Suprapubic skin (tissue), 3 donors: ENCODE data around the gene PFDN6.

Experiments used
- POLR2A ChIP-seq, 2 donors: fragments of 450-650 bp; IDR thresholded peaks; one replicate each; pipeline ENCODE4 v1.6.1; 2017; ENCODE audit warnings: antibody characterized with exemption in 2 of 2, mild to moderate bottlenecking in 2 of 2, moderate library complexity in 2 of 2
- TF ChIP-seq, protein P1 (sequence below), 2 donors: fragments of 200-600 bp in 1 of 2; fragments of 450-650 bp in 1 of 2; sonication (generic) in 1 of 2; IDR thresholded peaks; one replicate each; pipeline ENCODE4 v1.5.1; 2016 to 2019; ENCODE audit warnings: antibody characterized with exemption in 2 of 2, mild to moderate bottlenecking in 1 of 2, moderate library complexity in 1 of 2

GRCh38 chr6:33243476-33243875, 45.9 kb upstream of the PFDN6 start:
- TF ChIP-seq, protein P1, sequence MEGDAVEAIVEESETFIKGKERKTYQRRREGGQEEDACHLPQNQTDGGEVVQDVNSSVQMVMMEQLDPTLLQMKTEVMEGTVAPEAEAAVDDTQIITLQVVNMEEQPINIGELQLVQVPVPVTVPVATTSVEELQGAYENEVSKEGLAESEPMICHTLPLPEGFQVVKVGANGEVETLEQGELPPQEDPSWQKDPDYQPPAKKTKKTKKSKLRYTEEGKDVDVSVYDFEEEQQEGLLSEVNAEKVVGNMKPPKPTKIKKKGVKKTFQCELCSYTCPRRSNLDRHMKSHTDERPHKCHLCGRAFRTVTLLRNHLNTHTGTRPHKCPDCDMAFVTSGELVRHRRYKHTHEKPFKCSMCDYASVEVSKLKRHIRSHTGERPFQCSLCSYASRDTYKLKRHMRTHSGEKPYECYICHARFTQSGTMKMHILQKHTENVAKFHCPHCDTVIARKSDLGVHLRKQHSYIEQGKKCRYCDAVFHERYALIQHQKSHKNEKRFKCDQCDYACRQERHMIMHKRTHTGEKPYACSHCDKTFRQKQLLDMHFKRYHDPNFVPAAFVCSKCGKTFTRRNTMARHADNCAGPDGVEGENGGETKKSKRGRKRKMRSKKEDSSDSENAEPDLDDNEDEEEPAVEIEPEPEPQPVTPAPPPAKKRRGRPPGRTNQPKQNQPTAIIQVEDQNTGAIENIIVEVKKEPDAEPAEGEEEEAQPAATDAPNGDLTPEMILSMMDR (IDR thresholded peaks at IDR 0.05), result no peak
- TF ChIP-seq POLR2A (IDR thresholded peaks at IDR 0.05), result no peak
